Endodermal cell (in vitro differentiated cells): Measurements from ENCODE around the gene AGBL3. TPM values are rescaled to one million over a fixed set of nuclear protein-coding genes. Genes with fewer than 3 reads are reported as not detected.
"Not testable (repeated sequence)": the region's sequence is repeated elsewhere in the genome, so short reads cannot be mapped to it uniquely, and the experiment has no call there.

Source experiments
- DNase-seq: peaks from one replicate; pipeline ENCODE4 v3.0.0-alpha.2; 2017
- H3K27ac ChIP-seq: 2 replicates; pipeline ENCODE4 v1.5.1; 2013; ENCODE audit warnings: mild to moderate bottlenecking, low read depth, low read length, moderate library complexity
- H3K27me3 ChIP-seq: 2 replicates; pipeline ENCODE4 v1.6.1; 2013; ENCODE audit warnings: mild to moderate bottlenecking, low read length, moderate library complexity; ENCODE audit not compliant: insufficient read depth, control insufficient read depth, poor library complexity, severe bottlenecking
- H3K36me3 ChIP-seq: 2 replicates; pipeline ENCODE4 v1.7.0; 2013; ENCODE audit warnings: mild to moderate bottlenecking, low read length, moderate library complexity; ENCODE audit not compliant: control insufficient read depth, insufficient read depth
- H3K4me1 ChIP-seq: one replicate; pipeline ENCODE4 v1.7.0; 2013; ENCODE audit warnings: low read length; ENCODE audit not compliant: control insufficient read depth, insufficient read depth
- H3K4me3 ChIP-seq: 2 replicates; pipeline ENCODE4 v1.5.1; 2013; ENCODE audit warnings: mild to moderate bottlenecking, low read length, moderate library complexity
- H3K9ac ChIP-seq: 2 replicates; pipeline ENCODE4 v1.6.1; 2013; ENCODE audit warnings: mild to moderate bottlenecking, low read length, moderate library complexity; ENCODE audit not compliant: poor library complexity, severe bottlenecking; ENCODE audit errors: extremely low read depth
- H3K9me3 ChIP-seq: 2 replicates; pipeline ENCODE4 v1.6.1; 2013; ENCODE audit warnings: mild to moderate bottlenecking, low read length, moderate library complexity; ENCODE audit not compliant: control insufficient read depth
- H3K27ac Mint-ChIP-seq: 2 replicates; pipeline ENCODE4 v1.8.0; 2020; ENCODE audit warnings: mixed read lengths
- H3K27me3 Mint-ChIP-seq: 2 replicates; pipeline ENCODE4 v1.8.0; 2021; ENCODE audit warnings: mild to moderate bottlenecking, mixed read lengths; ENCODE audit not compliant: insufficient read depth
- H3K36me3 Mint-ChIP-seq: 2 replicates; pipeline ENCODE4 v1.8.0; 2020; ENCODE audit warnings: low read depth, mixed read lengths
- H3K4me1 Mint-ChIP-seq: 2 replicates; pipeline ENCODE4 v1.8.0; 2020; ENCODE audit warnings: mixed read lengths
- H3K4me3 Mint-ChIP-seq: 2 replicates; pipeline ENCODE4 v1.8.0; 2020; ENCODE audit warnings: mild to moderate bottlenecking, moderate library complexity, mixed read lengths
- H3K9me3 Mint-ChIP-seq: 2 replicates; pipeline ENCODE4 v1.8.0; 2020; ENCODE audit warnings: mild to moderate bottlenecking, mixed read lengths
- WGBS, 2 experiments: methylation state at CpG; one replicate each; pipeline versions ENCODE4 v1.1.5 to v1.1.7; 2013; ENCODE audit warnings: missing lambda C conversion rate in 2 of 2, mixed read lengths in 1 of 2; ENCODE audit not compliant: insufficient coverage in 1 of 2, insufficient read length in 1 of 2; 5-methylcytosine and 5-hydroxymethylcytosine counted together
- total RNA-seq, 2 donors: library from RNA; stranded (reverse); fragmentation: NEBNext Ultra II Directional in 1 of 2; extraction: Animal tissue kit (Norgen Biotek cat#: 25700) in 1 of 2; gene quantifications; 2 replicates in 1 of 2; 3 replicates in 1 of 2; pipeline ENCODE4 v1.2.1, GENCODE V29; 2021
- TF ChIP-seq, protein P1 (sequence below): fragments of 200-600 bp; sonication (generic); conservative IDR thresholded peaks from 2 replicates; pipeline ENCODE4 v1.5.0; 2021; ENCODE audit warnings: antibody characterized with exemption, mild to moderate bottlenecking

The AGBL3 gene
- total RNA-seq, 2 donors from 2014 or later = 2.6 to 5.0 TPM

DNA sequence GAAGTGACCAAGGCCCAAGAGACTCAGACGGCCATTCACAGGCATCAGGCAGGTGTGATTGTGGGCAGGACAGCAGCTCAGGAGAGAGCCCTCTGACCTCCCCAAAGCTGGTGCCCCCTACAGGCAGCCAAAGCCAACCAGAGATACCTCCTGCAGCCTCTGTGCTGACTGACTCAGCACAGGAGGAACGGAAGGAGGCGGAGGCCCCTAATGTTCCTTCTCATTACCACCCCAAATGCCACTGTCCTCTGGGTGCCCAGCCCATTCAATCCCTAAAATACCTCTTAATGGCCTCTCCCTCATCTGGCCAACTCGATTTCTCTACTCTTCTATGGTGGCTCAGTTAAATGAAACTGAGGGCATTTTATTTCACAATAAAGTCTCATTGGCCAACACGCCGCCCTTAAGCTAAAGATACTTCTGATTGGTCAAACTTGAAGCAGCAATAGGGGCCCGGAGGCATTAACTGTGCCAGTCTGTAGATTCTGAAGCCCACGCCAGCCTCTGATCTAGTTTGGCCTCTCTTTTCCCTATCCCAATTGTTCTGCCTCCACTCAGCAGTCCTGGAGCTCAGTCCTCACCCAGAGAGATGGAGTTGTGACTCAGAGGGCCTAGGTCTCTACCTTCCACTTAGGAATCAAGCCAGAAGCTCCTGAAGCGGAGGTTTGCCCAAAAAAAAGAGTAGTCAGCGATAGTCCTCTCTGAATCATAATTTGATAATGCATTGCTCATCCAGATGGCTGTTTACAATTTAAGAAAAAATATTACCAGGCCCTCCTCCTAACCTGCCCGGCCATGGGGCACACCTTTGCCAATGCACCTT, 183.0 kb downstream of the AGBL3 start:
- no peaks in the 10 kb centered on the region for H3K9me3 ChIP-seq
- Mint-ChIP-seq H3K4me1 (peaks cover 11% of the 10 kb centered on the region), H3K36me3 (peaks cover 48% of the 10 kb centered on the region), H3K9me3 (no peaks in the 10 kb centered on the region), H3K4me3 (peak overlapping the region; percentile 76), H3K27ac (peak overlapping the region; percentile 90), H3K27me3 (no peaks in the 10 kb centered on the region)
- DNase-seq = peak; percentile 90
- H3K36me3 ChIP-seq = peaks cover 40% of the 10 kb centered on the region
- TF ChIP-seq, protein P1, sequence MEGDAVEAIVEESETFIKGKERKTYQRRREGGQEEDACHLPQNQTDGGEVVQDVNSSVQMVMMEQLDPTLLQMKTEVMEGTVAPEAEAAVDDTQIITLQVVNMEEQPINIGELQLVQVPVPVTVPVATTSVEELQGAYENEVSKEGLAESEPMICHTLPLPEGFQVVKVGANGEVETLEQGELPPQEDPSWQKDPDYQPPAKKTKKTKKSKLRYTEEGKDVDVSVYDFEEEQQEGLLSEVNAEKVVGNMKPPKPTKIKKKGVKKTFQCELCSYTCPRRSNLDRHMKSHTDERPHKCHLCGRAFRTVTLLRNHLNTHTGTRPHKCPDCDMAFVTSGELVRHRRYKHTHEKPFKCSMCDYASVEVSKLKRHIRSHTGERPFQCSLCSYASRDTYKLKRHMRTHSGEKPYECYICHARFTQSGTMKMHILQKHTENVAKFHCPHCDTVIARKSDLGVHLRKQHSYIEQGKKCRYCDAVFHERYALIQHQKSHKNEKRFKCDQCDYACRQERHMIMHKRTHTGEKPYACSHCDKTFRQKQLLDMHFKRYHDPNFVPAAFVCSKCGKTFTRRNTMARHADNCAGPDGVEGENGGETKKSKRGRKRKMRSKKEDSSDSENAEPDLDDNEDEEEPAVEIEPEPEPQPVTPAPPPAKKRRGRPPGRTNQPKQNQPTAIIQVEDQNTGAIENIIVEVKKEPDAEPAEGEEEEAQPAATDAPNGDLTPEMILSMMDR = peak; percentile 84
- no peak overlapping the region for H3K27ac ChIP-seq
- no peaks in the 10 kb centered on the region for H3K4me1 ChIP-seq
- peak overlapping the region; percentile 76 for H3K9ac ChIP-seq
- H3K27me3 ChIP-seq = no peaks in the 10 kb centered on the region
- 74 to 75% methylated on average over 9 to 11 of the region's 11 CpGs for WGBS, 2 experiments
- peak overlapping the region; percentile 90 for H3K4me3 ChIP-seq

GRCh38 chr7:135169964-135170273, 183.6 kb downstream of the AGBL3 start:
- no peaks in the 10 kb centered on the region for H3K27me3 ChIP-seq
- H3K36me3 ChIP-seq = peaks cover 36% of the 10 kb centered on the region
- H3K27ac ChIP-seq = peak overlapping the region; percentile 91
- H3K9ac ChIP-seq = peak overlapping the region; percentile 76
- no peaks in the 10 kb centered on the region for H3K4me1 ChIP-seq
- no peak for DNase-seq
- H3K4me3 ChIP-seq = peak overlapping the region; percentile 90
- no peaks in the 10 kb centered on the region for H3K9me3 ChIP-seq
- Mint-ChIP-seq H3K27me3 (no peaks in the 10 kb centered on the region), H3K4me3 (peak overlapping the region; percentile 76), H3K9me3 (no peaks in the 10 kb centered on the region), H3K4me1 (peaks cover 11% of the 10 kb centered on the region), H3K27ac (peak overlapping the region; percentile 90), H3K36me3 (peaks cover 44% of the 10 kb centered on the region)
- WGBS, 2 experiments = 3 to 6% methylated on average over 9 to 17 of the region's 17 CpGs
- TF ChIP-seq, protein P1 = no peak

DNA sequence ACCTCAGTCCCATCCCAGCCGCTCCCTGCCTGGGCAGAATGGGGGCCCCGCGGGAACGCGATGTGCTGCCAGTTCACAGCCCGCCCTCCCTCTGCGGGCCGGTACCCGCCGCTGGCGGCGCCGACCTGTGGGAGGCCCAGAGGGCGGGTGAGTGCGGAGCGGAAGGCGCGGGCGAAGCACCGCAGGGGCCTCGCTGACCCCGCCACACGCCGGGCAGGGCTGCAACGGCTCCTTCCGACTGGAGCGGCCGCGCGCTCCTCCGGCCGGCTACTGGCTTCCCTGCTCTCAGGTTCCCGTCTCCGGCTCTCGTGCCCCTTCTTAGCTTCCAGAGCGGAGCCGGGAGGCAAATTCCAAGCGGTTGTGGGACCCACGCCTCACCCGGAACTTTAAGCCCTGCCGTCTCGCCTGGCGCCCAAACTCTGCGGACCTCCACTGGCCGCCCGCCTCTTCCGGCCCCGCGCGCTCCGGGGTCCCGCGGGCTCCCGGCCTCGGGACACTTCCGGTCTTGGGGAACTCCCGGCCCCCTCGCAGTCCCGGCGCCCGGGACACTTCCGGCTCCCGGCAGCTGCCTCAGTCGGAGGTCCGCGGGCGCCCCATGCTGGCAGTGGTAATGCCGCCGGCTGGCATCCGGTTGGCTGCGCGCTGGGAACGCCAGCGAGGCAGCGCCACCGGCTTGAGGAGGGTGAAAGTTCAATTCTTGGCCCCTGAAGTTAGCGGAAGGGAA, 184.1 kb downstream of the AGBL3 start, which contains the start of gene CYREN:
Gene CYREN, minus strand, starts transcription at position 434 of the 724 bp plus-strand sequence. CDS start 1,785 bp downstream, outside the sequence.
- Mint-ChIP-seq H3K4me3 (peak within 1 kb of the TSS; percentile 76), H3K36me3 (peaks cover 39% of the 10 kb centered on the region), H3K27ac (peak within 1 kb of the TSS; percentile 91), H3K27me3 (no peaks in the 10 kb centered on the region), H3K9me3 (no peaks in the 10 kb centered on the region), H3K4me1 (peaks cover 11% of the 10 kb centered on the region)
- Histone ChIP-seq H3K9me3 (no peaks in the 10 kb centered on the region), H3K4me1 (no peaks in the 10 kb centered on the region), H3K36me3 (peaks cover 33% of the 10 kb centered on the region), H3K27me3 (no peaks in the 10 kb centered on the region), H3K4me3 (peak within 1 kb of the TSS; percentile 90), H3K9ac (peak within 1 kb of the TSS; percentile 76), H3K27ac (peak within 1 kb of the TSS; percentile 91)
- WGBS, 2 experiments = 0% methylated on average over 8 to 77 of the region's 77 CpGs
- DNase-seq = peak; percentile 95
- TF ChIP-seq, protein P1 = peak; percentile 56

GRCh38 chr7:135170998-135171481, 184.7 kb downstream of the AGBL3 start:
- not testable (repeated sequence) for H3K9me3 Mint-ChIP-seq, DNase-seq, H3K9me3 ChIP-seq, H3K4me1 ChIP-seq, H3K27me3 Mint-ChIP-seq, H3K27me3 ChIP-seq
- H3K9ac ChIP-seq = peak overlapping the region; percentile 76
- H3K27ac ChIP-seq = peak overlapping the region; percentile 91
- Mint-ChIP-seq H3K4me1 (peaks cover 11% of the 10 kb centered on the region), H3K27ac (peak overlapping the region; percentile 91), H3K36me3 (peaks cover 33% of the 10 kb centered on the region), H3K4me3 (peak overlapping the region; percentile 76)
- H3K4me3 ChIP-seq = peak overlapping the region; percentile 90
- WGBS, 2 experiments = 35 to 83% methylated on average over 1 to 11 of the region's 12 CpGs
- peaks cover 27% of the 10 kb centered on the region for H3K36me3 ChIP-seq
